OCI-LY1 (cell line): ENCODE results near the gene MAPK10.
"Not testable (repeated sequence)": the region's sequence is repeated elsewhere in the genome, so short reads cannot be mapped to it uniquely, and the experiment has no call there.

Source experiments
- H2AFZ ChIP-seq: fragments of 200-600 bp; sonication (generic), shearing (Covaris generic); 2 replicates; pipeline ENCODE4 v1.6.0; 2014; ENCODE audit warnings: antibody characterized with exemption, mild to moderate bottlenecking, low read length
- H3F3A ChIP-seq: fragments of 200-600 bp; sonication (generic), shearing (Covaris generic); 2 replicates; pipeline ENCODE4 v1.6.0; 2014; ENCODE audit warnings: mild to moderate bottlenecking, antibody characterized with exemption, low read length, moderate library complexity; ENCODE audit not compliant: insufficient read depth
- H3K27ac ChIP-seq: fragments of 200-600 bp; sonication (generic); 2 replicates; pipeline ENCODE4 v1.5.1; 2014; ENCODE audit warnings: low read length, mixed run types, mild to moderate bottlenecking, low read depth; ENCODE audit not compliant: poor library complexity, severe bottlenecking
- H3K27me3 ChIP-seq: fragments of 200-600 bp; sonication (generic); 2 replicates; pipeline ENCODE4 v1.6.0; 2014; ENCODE audit warnings: antibody characterized with exemption, mild to moderate bottlenecking, low read length, moderate library complexity; ENCODE audit not compliant: insufficient read depth
- H3K36me3 ChIP-seq: fragments of 200-600 bp; sonication (generic); 2 replicates; pipeline ENCODE4 v1.6.1; 2014; ENCODE audit warnings: mild to moderate bottlenecking, antibody characterized with exemption, low read length, moderate library complexity, mixed read lengths; ENCODE audit not compliant: insufficient read depth
- H3K4me1 ChIP-seq: fragments of 200-600 bp; sonication (generic); 2 replicates; pipeline ENCODE4 v1.5.1; 2014; ENCODE audit warnings: mild to moderate bottlenecking, low read length, moderate library complexity; ENCODE audit not compliant: insufficient read depth, severe bottlenecking
- H3K4me2 ChIP-seq: fragments of 200-600 bp; sonication (generic), shearing (Covaris generic); 2 replicates; pipeline ENCODE4 v1.6.1; 2014; ENCODE audit warnings: low read length
- H3K4me3 ChIP-seq: fragments of 200-600 bp; sonication (generic); 2 replicates; pipeline ENCODE4 v1.5.1; 2014; ENCODE audit warnings: low read length, low read depth, mild to moderate bottlenecking, mixed read lengths; ENCODE audit not compliant: poor library complexity, severe bottlenecking
- H3K79me2 ChIP-seq: fragments of 200-600 bp; shearing (Covaris generic); 2 replicates; pipeline ENCODE4 v1.6.1; 2016; ENCODE audit warnings: mixed run types, low read length, mixed read lengths; ENCODE audit not compliant: insufficient read depth
- H3K9ac ChIP-seq: fragments of 200-600 bp; sonication (generic), shearing (Covaris generic); 2 replicates; pipeline ENCODE4 v1.6.1; 2014; ENCODE audit warnings: mild to moderate bottlenecking, low read length, mixed read lengths
- H3K9me2 ChIP-seq: fragments of 200-600 bp; sonication (generic), shearing (Covaris generic); 2 replicates; pipeline ENCODE4 v1.6.1; 2014; ENCODE audit warnings: low read depth, mild to moderate bottlenecking, low read length, mixed read lengths
- H3K9me3 ChIP-seq: fragments of 200-600 bp; shearing (Covaris generic); 2 replicates; pipeline ENCODE4 v1.6.1; 2014; ENCODE audit warnings: low read length, mixed read lengths
- H4K20me1 ChIP-seq: fragments of 200-600 bp; sonication (generic), shearing (Covaris generic); 2 replicates; pipeline ENCODE4 v1.6.0; 2016; ENCODE audit warnings: mild to moderate bottlenecking, low read length; ENCODE audit not compliant: insufficient read depth
- CTCF ChIP-seq: fragments of 200-600 bp; sonication (generic), shearing (Covaris generic); IDR thresholded peaks from 2 replicates; pipeline ENCODE4 v1.5.1; 2017; ENCODE audit warnings: mild to moderate bottlenecking, antibody characterized with exemption, low read length, moderate library complexity, mixed read lengths
- EZH2 ChIP-seq: fragments of 200-600 bp; sonication (generic), shearing (Covaris generic); IDR thresholded peaks from 2 replicates; pipeline ENCODE4 v1.8.0; 2017; ENCODE audit warnings: borderline replicate concordance, mixed run types, mild to moderate bottlenecking, antibody characterized with exemption, low read length, moderate library complexity, mixed read lengths

The MAPK10 gene

GRCh38 chr4:86091201-86091600 lies 268.7 kb downstream of the MAPK10 start:
- H4K20me1 ChIP-seq = no peaks in the 10 kb centered on the region
- H3K4me2 ChIP-seq = no peak overlapping the region
- no peaks in the 10 kb centered on the region for H3K9me3 ChIP-seq
- no peak overlapping the region for H3K9ac ChIP-seq
- no peaks in the 10 kb centered on the region for H3F3A ChIP-seq
- H3K9me2 ChIP-seq = 0 out of 2 replicates have a peak, but pooled peaks cover 3% of the 10 kb centered on the region
- H3K36me3 ChIP-seq = no peaks in the 10 kb centered on the region
- H3K4me3 ChIP-seq = no peak overlapping the region
- H3K4me1 ChIP-seq = no peaks in the 10 kb centered on the region
- H2AFZ ChIP-seq = no peak overlapping the region
- TF ChIP-seq CTCF (no peak), EZH2 (no peak)
- no peak overlapping the region for H3K27ac ChIP-seq
- no peaks in the 10 kb centered on the region for H3K27me3 ChIP-seq
- no peaks in the 10 kb centered on the region for H3K79me2 ChIP-seq

GRCh38 chr4:86089781-86090323 lies 270.0 kb downstream of the MAPK10 start:
- Histone ChIP-seq H3F3A (no peaks in the 10 kb centered on the region), H3K27ac (no peak overlapping the region), H3K4me1 (no peaks in the 10 kb centered on the region), H3K9ac (no peak overlapping the region), H3K79me2 (no peaks in the 10 kb centered on the region), H3K9me3 (no peaks in the 10 kb centered on the region), H3K27me3 (no peaks in the 10 kb centered on the region), H2AFZ (no peak overlapping the region), H3K4me3 (no peak overlapping the region), H3K4me2 (no peak overlapping the region), H4K20me1 (no peaks in the 10 kb centered on the region), H3K36me3 (no peaks in the 10 kb centered on the region), H3K9me2 (0 out of 2 replicates have a peak, but pooled peaks cover 3% of the 10 kb centered on the region)
- TF ChIP-seq EZH2 (no peak), CTCF (no peak)

GRCh38 chr4:86089053-86089452 lies 270.8 kb downstream of the MAPK10 start:
- Histone ChIP-seq H3K36me3 (no peaks in the 10 kb centered on the region), H4K20me1 (no peaks in the 10 kb centered on the region), H3K27me3 (no peaks in the 10 kb centered on the region), H3K79me2 (no peaks in the 10 kb centered on the region), H3K4me3 (no peak overlapping the region), H3F3A (no peaks in the 10 kb centered on the region), H3K9me2 (0 out of 2 replicates have a peak, but pooled peaks cover 3% of the 10 kb centered on the region), H3K27ac (no peak overlapping the region), H2AFZ (no peak overlapping the region), H3K9me3 (no peaks in the 10 kb centered on the region), H3K4me1 (no peaks in the 10 kb centered on the region), H3K9ac (no peak overlapping the region), H3K4me2 (no peak overlapping the region)
- TF ChIP-seq CTCF (no peak), EZH2 (no peak)

- H3K27me3 ChIP-seq, H3K36me3 ChIP-seq, H3K9ac ChIP-seq, H3K4me3 ChIP-seq, H4K20me1 ChIP-seq, H3K27ac ChIP-seq, H3K4me2 ChIP-seq, H2AFZ ChIP-seq, H3F3A ChIP-seq, H3K9me2 ChIP-seq, H3K79me2 ChIP-seq, H3K9me3 ChIP-seq, H3K4me1 ChIP-seq: not testable (repeated sequence)
These were observed 284.1 kb downstream of the MAPK10 start for GRCh38 chr4:86075796-86076195.
